HCT116 (cell line): ENCODE results near the gene HMCN2. TPM values are rescaled to one million over a fixed set of nuclear protein-coding genes. Genes with fewer than 3 reads are reported as not detected.

Source experiments
- ATAC-seq: fragments of 200-7000 bp; cut with Tn5 transposase; 2 replicates; pipeline ENCODE4 v1.9.1; 2020; ENCODE audit warnings: mild to moderate bottlenecking, moderate library complexity
- BruUV-seq: library from RNA; stranded (reverse); fragments of 400-500 nt; replicated peaks from 2 replicates; lab custom pipeline; 2021; lab: Mats Ljungman, UMichigan
- CTCF ChIA-PET: fragments of 300-600 bp; sonication (Branson Sonifier 250); formaldehyde crosslinking; loops from one replicate; lab custom pipeline; 2021; ENCODE audit warnings: antibody characterized with exemption; lab: Charles Lee
- POLR2A ChIA-PET: fragments of 300-600, 350-600 bp; sonication (Branson Sonifier 250); formaldehyde crosslinking; loops from one replicate; lab custom pipeline; 2021; ENCODE audit warnings: antibody characterized with exemption; lab: Charles Lee
- RAD21 ChIA-PET, 2 experiments: fragments of 300-600 bp; sonication (Branson Sonifier 250); formaldehyde crosslinking; loops; one replicate each; lab custom pipeline; 2023; ENCODE audit warnings: low total read pairs in 2 of 2; ENCODE audit not compliant: uncharacterized antibody in 2 of 2, unreplicated experiment in 2 of 2, low non-redundant PET in 1 of 2; lab: Charles Lee
- DNase-seq: peaks from one replicate; pipeline ENCODE4 v3.0.0-alpha.2; 2010; ENCODE audit warnings: low read depth, low spot score
- H2AFZ ChIP-seq: fragments of 200-600 bp; shearing (Covaris generic), sonication (generic); 2 replicates; pipeline ENCODE4 v1.6.1; 2017; ENCODE audit warnings: low read depth, mixed run types, mixed read lengths, antibody characterized with exemption, low read length; ENCODE audit not compliant: poor library complexity, severe bottlenecking
- H3K27ac ChIP-seq: 2 replicates; pipeline ENCODE4 v1.5.1; 2012; ENCODE audit warnings: low read depth, low read length
- H3K27me3 ChIP-seq: fragments of 200-600 bp; sonication (generic); 2 replicates; pipeline ENCODE4 v1.6.1; 2016; ENCODE audit warnings: mixed run types, low read length, mixed read lengths; ENCODE audit not compliant: insufficient read depth
- H3K36me3 ChIP-seq, 2 experiments: fragments of 200-500 bp in 1 of 2; fragments of 200-600 bp in 1 of 2; sonication (Bioruptor generic) in 1 of 2; sonication (generic) in 1 of 2; 2 replicates each; pipeline versions ENCODE4 v1.5.1 to v1.6.1; 2014 to 2016; ENCODE audit warnings: low read length in 2 of 2, inconsistent platforms in 1 of 2, mixed read lengths in 1 of 2, mixed run types in 1 of 2; ENCODE audit not compliant: insufficient read depth in 2 of 2, control insufficient read depth in 1 of 2
- H3K4me1 ChIP-seq, 2 experiments: fragments of 200-600 bp in 1 of 2; sonication (generic) in 1 of 2; 2 replicates each; pipeline versions ENCODE4 v1.5.1 to v1.6.1; 2012 to 2017; ENCODE audit warnings: low read length in 2 of 2, inconsistent platforms in 1 of 2, mild to moderate bottlenecking in 1 of 2, mixed read lengths in 1 of 2, mixed run types in 1 of 2, moderate library complexity in 1 of 2; ENCODE audit not compliant: insufficient read depth in 2 of 2, control insufficient read depth in 1 of 2
- H3K4me2 ChIP-seq: fragments of 200-600 bp; sonication (generic); 2 replicates; pipeline ENCODE4 v1.6.1; 2017; ENCODE audit warnings: mixed run types, low read length, mixed read lengths
- H3K4me3 ChIP-seq, 2 experiments: fragments of 200-600 bp in 1 of 2; sonication (generic) in 1 of 2; replicated peaks in 1 of 2; 2 replicates each; pipeline ENCODE4 v1.5.1; 2011 to 2016; ENCODE audit warnings: low read length in 2 of 2, control low read depth in 1 of 2, low read depth in 1 of 2, mild to moderate bottlenecking in 1 of 2, mixed read lengths in 1 of 2, mixed run types in 1 of 2
- H3K79me2 ChIP-seq: fragments of 200-600 bp; sonication (generic); 2 replicates; pipeline ENCODE4 v1.6.1; 2017; ENCODE audit warnings: mild to moderate bottlenecking, mixed run types, low read length, moderate library complexity, mixed read lengths; ENCODE audit not compliant: insufficient read depth
- H3K9ac ChIP-seq: fragments of 200-600 bp; sonication (generic); 2 replicates; pipeline ENCODE4 v1.6.1; 2016; ENCODE audit warnings: low read length, mixed read lengths
- H3K9me2 ChIP-seq: fragments of 200-600 bp; sonication (generic), shearing (Covaris generic); 2 replicates; pipeline ENCODE4 v1.6.1; 2017; ENCODE audit warnings: mixed run types, mild to moderate bottlenecking, moderate library complexity; ENCODE audit not compliant: insufficient read depth
- H3K9me3 ChIP-seq, 2 experiments: fragments of 200-500 bp in 1 of 2; fragments of 200-600 bp in 1 of 2; sonication (Bioruptor generic) in 1 of 2; sonication (generic) in 1 of 2; 2 replicates each; pipeline ENCODE4 v1.6.1; 2014 to 2017; ENCODE audit warnings: low read length in 2 of 2, mixed read lengths in 2 of 2, inconsistent platforms in 1 of 2, low read depth in 1 of 2, mild to moderate bottlenecking in 1 of 2, mixed run types in 1 of 2, moderate library complexity in 1 of 2; ENCODE audit not compliant: control insufficient read depth in 1 of 2, insufficient read depth in 1 of 2
- H4K20me1 ChIP-seq: fragments of 200-600 bp; sonication (generic), shearing (Covaris generic); 2 replicates; pipeline ENCODE4 v1.6.1; 2017; ENCODE audit warnings: mixed run types, mild to moderate bottlenecking, moderate library complexity; ENCODE audit not compliant: insufficient read depth
- CBX3 ChIP-seq: IDR thresholded peaks from 2 replicates; pipeline ENCODE4 v1.6.1; 2012; ENCODE audit warnings: low read depth
- CTCF ChIP-seq, 3 experiments: fragments of 200-600 bp in 1 of 3; sonication (generic) in 1 of 3; IDR thresholded peaks in 2 of 3; conservative IDR thresholded peaks in 1 of 3; 2 replicates each; pipeline ENCODE4 v1.5.1; 2012 to 2017; ENCODE audit warnings: low read depth in 2 of 3, low read length in 2 of 3, antibody characterized with exemption in 1 of 3, borderline replicate concordance in 1 of 3, control low read depth in 1 of 3, mild to moderate bottlenecking in 1 of 3, mixed read lengths in 1 of 3, mixed run types in 1 of 3, moderate library complexity in 1 of 3; ENCODE audit not compliant: insufficient read depth in 1 of 3
- EGR1 ChIP-seq: IDR thresholded peaks from 2 replicates; pipeline ENCODE4 v1.6.1; 2012; ENCODE audit warnings: low read depth
- ELF1 ChIP-seq: IDR thresholded peaks from 2 replicates; pipeline ENCODE4 v1.6.1; 2012; ENCODE audit warnings: low read depth, borderline replicate concordance
- EZH2 ChIP-seq: fragments of 200-600 bp; sonication (generic); IDR thresholded peaks from 2 replicates; pipeline ENCODE4 v1.6.1; 2017; ENCODE audit warnings: antibody characterized with exemption, mixed run types
- FOSL1 ChIP-seq: IDR thresholded peaks from 2 replicates; pipeline ENCODE4 v1.6.1; 2012; ENCODE audit warnings: low read depth
- JUND ChIP-seq: IDR thresholded peaks from 2 replicates; pipeline ENCODE4 v1.6.1; 2012
- MAX ChIP-seq: IDR thresholded peaks from 2 replicates; pipeline ENCODE4 v1.6.1; 2012
- POLR2AphosphoS5 ChIP-seq: IDR thresholded peaks from 2 replicates; pipeline ENCODE4 v1.6.1; 2011; ENCODE audit warnings: mild to moderate bottlenecking, low read depth, low read length, moderate library complexity
- RAD21 ChIP-seq: IDR thresholded peaks from 2 replicates; pipeline ENCODE4 v1.6.1; 2012; ENCODE audit warnings: low read depth, mild to moderate bottlenecking
- REST ChIP-seq: IDR thresholded peaks from 2 replicates; pipeline ENCODE4 v1.6.1; 2012; ENCODE audit warnings: low read depth
- SIN3A ChIP-seq: IDR thresholded peaks from 2 replicates; pipeline ENCODE4 v1.6.1; 2012; ENCODE audit warnings: low read depth
- SP1 ChIP-seq: IDR thresholded peaks from 2 replicates; pipeline ENCODE4 v1.6.1; 2012; ENCODE audit warnings: low read depth
- TCF7L2 ChIP-seq: IDR thresholded peaks from 2 replicates; pipeline ENCODE4 v1.7.0; 2011; ENCODE audit warnings: borderline replicate concordance, inconsistent platforms; ENCODE audit not compliant: insufficient read depth, insufficient read length; ENCODE audit errors: extremely low read depth
- ZFX ChIP-seq: fragments of 450-650 bp; IDR thresholded peaks from 2 replicates; pipeline ENCODE4 v1.6.1; 2017
- ZNF274 ChIP-seq: fragments of 200-500 bp; sonication (Bioruptor generic); IDR thresholded peaks from 2 replicates; pipeline ENCODE4 v1.6.1; 2014; ENCODE audit warnings: mild to moderate bottlenecking, low read depth, low read length, inconsistent platforms
- intact Hi-C: fragments of 100-400 bp; cut with micrococcal nuclease; formaldehyde crosslinking; loops from 2 replicates; pipeline ENCODE4 v1.10.0; 2022
- total RNA-seq: library from RNA; stranded (reverse); gene quantifications from one replicate; pipeline ENCODE4 v1.2.1, GENCODE V29; 2021; ENCODE audit not compliant: unreplicated experiment

The HMCN2 gene
- total RNA-seq, 1 experiment from 2014 or later, result 0.22 TPM

GRCh38 chr9:130295945-130296782 is 30.6 kb downstream of the HMCN2 start:
- Histone ChIP-seq H3K36me3 (no peaks in the 10 kb centered on the region), H3K27ac (no peak overlapping the region), H3K79me2 (no peaks in the 10 kb centered on the region), H3K9ac (no peak overlapping the region), H3K4me2 (no peak overlapping the region), H3K4me1 (no peaks in the 10 kb centered on the region), H3K4me3 (no peak overlapping the region), H3K27me3 (peaks cover 58% of the 10 kb centered on the region), H4K20me1 (no peaks in the 10 kb centered on the region), H3K9me2 (no peaks in the 10 kb centered on the region), H2AFZ (no peak overlapping the region), H3K9me3 (no peaks in the 10 kb centered on the region)
- no TSS peak for BruUV-seq
- ATAC-seq (no peak), DNase-seq (no peak)
- ChIA-PET POLR2A (no interaction called here), RAD21 (no interaction called here), CTCF (no interaction called here)
- intact Hi-C loops, result no loop called here
- no peak for TF ChIP-seq CBX3
- TF ChIP-seq ZNF274, result no peak
- no peak for TF ChIP-seq SIN3A

- Histone ChIP-seq H3K9me3 (no peaks in the 10 kb centered on the region), H4K20me1 (no peaks in the 10 kb centered on the region), H3K4me1 (no peaks in the 10 kb centered on the region), H3K79me2 (no peaks in the 10 kb centered on the region), H3K9ac (no peak overlapping the region), H3K4me2 (no peak overlapping the region), H3K4me3 (no peak overlapping the region), H3K27ac (no peak overlapping the region), H3K9me2 (no peaks in the 10 kb centered on the region), H3K27me3 (peaks cover 59% of the 10 kb centered on the region; the same call in 1 of the 2 replicates), H2AFZ (no peak overlapping the region), H3K36me3 (no peaks in the 10 kb centered on the region)
- CTCF ChIA-PET, result no interaction called here
- RAD21 ChIA-PET, result no interaction called here
- ATAC-seq, result no peak
- DNase-seq, result no peak
- no TSS peak for BruUV-seq
- POLR2A ChIA-PET, result no interaction called here
- intact Hi-C loops, result no loop called here
- no peak for TF ChIP-seq JUND
- no peak for TF ChIP-seq ELF1
- no peak for TF ChIP-seq SIN3A
- TF ChIP-seq POLR2AphosphoS5, result no peak
- TF ChIP-seq ZFX, result no peak
- TF ChIP-seq MAX, result no peak
- TF ChIP-seq REST, result no peak
- no peak for TF ChIP-seq TCF7L2
- no peak for TF ChIP-seq EGR1
- no peak for TF ChIP-seq CBX3
- no peak for TF ChIP-seq EZH2
- no peak for TF ChIP-seq FOSL1
- TF ChIP-seq SP1, result no peak
- TF ChIP-seq CTCF (IDR thresholded peaks at IDR 0.05 in 2 of 3, conservative IDR thresholded peaks at IDR 0.05 in 1 of 3; ENCODE audit: borderline replicate concordance in 1 of 3, insufficient read depth in 1 of 3, low read depth in 2 of 3, low read length in 2 of 3), result no peak
- TF ChIP-seq RAD21, result no peak
- no peak for TF ChIP-seq ZNF274
Measured at GRCh38 chr9:130296783-130297055, 31.2 kb downstream of the HMCN2 start.
